Tibial nerve (tissue), 4 donors: ENCODE results near the gene DMAP1. TPM values are rescaled to one million over a fixed set of nuclear protein-coding genes. Genes with fewer than 3 reads are reported as not detected.

ENCODE experiments used
- DNase-seq, 2 donors: peaks; one replicate each; pipeline ENCODE4 v3.0.0-alpha.2; 2019; ENCODE audit warnings: low spot score in 2 of 2
- H3K27ac ChIP-seq, 4 donors: fragments of 200-600 bp; sonication (generic) in 3 of 4; one replicate each; pipeline ENCODE4 v1.5.1; 2017 to 2019; ENCODE audit warnings: mild to moderate bottlenecking in 1 of 4
- H3K27me3 ChIP-seq, 2 donors: fragments of 200-600 bp; sonication (generic) in 1 of 2; one replicate each; pipeline versions ENCODE4 v1.5.1 to v1.6.0; 2017 to 2019
- H3K36me3 ChIP-seq, 3 donors: fragments of 200-600 bp; sonication (generic); one replicate each; pipeline ENCODE4 v1.5.1; 2018 to 2019
- H3K4me1 ChIP-seq, 4 donors: fragments of 200-600 bp; sonication (generic) in 3 of 4; one replicate each; pipeline ENCODE4 v1.5.1; 2017 to 2019
- H3K4me3 ChIP-seq, 4 donors: fragments of 200-600 bp; sonication (generic) in 3 of 4; one replicate each; pipeline ENCODE4 v1.5.1; 2017 to 2019; ENCODE audit warnings: mild to moderate bottlenecking in 1 of 4, moderate library complexity in 1 of 4
- H3K9me3 ChIP-seq, 4 donors: fragments of 200-600 bp; sonication (generic) in 3 of 4; one replicate each; pipeline ENCODE4 v1.5.1; 2017 to 2019
- CTCF ChIP-seq, 5 experiments: fragments of 200-600 bp in 3 of 5; fragments of 450-650 bp in 2 of 5; sonication (generic) in 3 of 5; IDR thresholded peaks; one replicate each; pipeline ENCODE4 v1.5.1; 2016 to 2019; ENCODE audit warnings: antibody characterized with exemption in 5 of 5, mild to moderate bottlenecking in 3 of 5, moderate library complexity in 2 of 5
- EP300 ChIP-seq, 2 donors: sonication (generic); formaldehyde crosslinking; IDR thresholded peaks; one replicate each; pipeline ENCODE4 v1.6.1; 2017; ENCODE audit warnings: antibody characterized with exemption in 2 of 2, mild to moderate bottlenecking in 1 of 2
- POLR2A ChIP-seq, 2 donors: fragments of 450-650 bp; IDR thresholded peaks; one replicate each; pipeline ENCODE4 v1.6.1; 2017; ENCODE audit warnings: antibody characterized with exemption in 2 of 2, mild to moderate bottlenecking in 2 of 2, moderate library complexity in 2 of 2
- WGBS, 2 donors: methylation state at CpG; one replicate each; pipeline ENCODE4 v1.1.5; 2018; 5-methylcytosine and 5-hydroxymethylcytosine counted together
- total RNA-seq, 4 donors: library from RNA; depleted of rRNA; stranded (reverse); fragments of >200 nt; gene quantifications; one replicate each; pipeline ENCODE4 v1.1.0, GENCODE V29; 2016

Gene DMAP1
- total RNA-seq, 4 donors from 2014 or later = 39.8 to 81.2 (median 67.0) TPM

GRCh38 chr1:44251486-44251885, 38.2 kb downstream of the DMAP1 start:
- no peak for DNase-seq
- no peak overlapping the region for H3K4me3 ChIP-seq
- WGBS, 2 donors = 90 to 93% methylated on average over 1 of the region's 1 CpG
- no peaks in the 10 kb centered on the region for H3K9me3 ChIP-seq
- no peak overlapping the region for H3K27ac ChIP-seq
- H3K4me1 ChIP-seq = no peaks in the 10 kb centered on the region
- no peak for TF ChIP-seq POLR2A (IDR thresholded peaks at IDR 0.05)
- no peak for TF ChIP-seq EP300 (IDR thresholded peaks at IDR 0.05)
- TF ChIP-seq CTCF (IDR thresholded peaks at IDR 0.05) = no peak
- H3K36me3 ChIP-seq = peaks cover 0 to 73% (median 0%) of the 10 kb centered on the region in 3 donors
- H3K27me3 ChIP-seq = no peaks in the 10 kb centered on the region

GRCh38 chr1:44251989-44252671, 38.9 kb downstream of the DMAP1 start:
- Histone ChIP-seq H3K27me3 (no peaks in the 10 kb centered on the region), H3K27ac (no peak overlapping the region), H3K4me1 (no peaks in the 10 kb centered on the region), H3K36me3 (peaks cover 0 to 73% (median 0%) of the 10 kb centered on the region in 3 donors), H3K9me3 (no peaks in the 10 kb centered on the region), H3K4me3 (no peak overlapping the region)
- WGBS, 2 donors = 91 to 95% methylated on average over 17 to 21 of the region's 23 CpGs
- no peak for DNase-seq
- TF ChIP-seq CTCF (IDR thresholded peaks at IDR 0.05) (no peak), EP300 (IDR thresholded peaks at IDR 0.05) (no peak), POLR2A (IDR thresholded peaks at IDR 0.05) (no peak)

GRCh38 chr1:44254392-44254910, 41.2 kb downstream of the DMAP1 start:
- H3K4me3 ChIP-seq = no peak overlapping the region
- peaks cover 0 to 59% (median 0%) of the 10 kb centered on the region in 3 donors for H3K36me3 ChIP-seq
- H3K27me3 ChIP-seq = no peaks in the 10 kb centered on the region
- H3K27ac ChIP-seq = no peak overlapping the region
- no peaks in the 10 kb centered on the region for H3K9me3 ChIP-seq
- WGBS, 2 donors = 93 to 95% methylated on average over 4 of the region's 4 CpGs
- no peaks in the 10 kb centered on the region for H3K4me1 ChIP-seq
- TF ChIP-seq POLR2A (IDR thresholded peaks at IDR 0.05) (no peak), EP300 (IDR thresholded peaks at IDR 0.05) (no peak), CTCF (IDR thresholded peaks at IDR 0.05) (no peak)
- DNase-seq = no peak

GRCh38 chr1:44256762-44257554, 43.7 kb downstream of the DMAP1 start:
- Histone ChIP-seq H3K4me3 (no peak overlapping the region), H3K4me1 (peaks cover 0 to 7% (median 0%) of the 10 kb centered on the region in 4 donors), H3K9me3 (no peaks in the 10 kb centered on the region), H3K36me3 (peaks cover 0 to 50% (median 0%) of the 10 kb centered on the region in 3 donors), H3K27ac (no peak overlapping the region), H3K27me3 (no peaks in the 10 kb centered on the region)
- 77 to 79% methylated on average over 10 of the region's 10 CpGs for WGBS, 2 donors
- TF ChIP-seq POLR2A (IDR thresholded peaks at IDR 0.05) (no peak), EP300 (IDR thresholded peaks at IDR 0.05) (no peak), CTCF (IDR thresholded peaks at IDR 0.05) (no peak)
- DNase-seq = no peak

- 88 to 90% methylated on average over 2 of the region's 2 CpGs for WGBS, 2 donors
- DNase-seq = no peak
- no peak for TF ChIP-seq EP300 (IDR thresholded peaks at IDR 0.05)
- no peak for TF ChIP-seq CTCF (IDR thresholded peaks at IDR 0.05)
- TF ChIP-seq POLR2A (IDR thresholded peaks at IDR 0.05) = no peak
- Histone ChIP-seq H3K4me1 (peaks cover 0 to 27% (median 0%) of the 10 kb centered on the region in 4 donors), H3K4me3 (no peak overlapping the region), H3K27ac (no peak overlapping the region), H3K9me3 (no peaks in the 10 kb centered on the region), H3K36me3 (peaks cover 0 to 38% (median 0%) of the 10 kb centered on the region in 3 donors), H3K27me3 (no peaks in the 10 kb centered on the region)
Measured at GRCh38 chr1:44259090-44259489, 45.8 kb downstream of the DMAP1 start.
